Measurements from ENCODE around the gene RAD51B. TPM values are rescaled to one million over a fixed set of nuclear protein-coding genes. Genes with fewer than 3 reads are reported as not detected.

The RAD51B gene
- polyA plus RNA-seq, 1 donor (not counting 4 experiments of a cell fraction or from before 2014, with no cell fraction given), result 13.3 TPM

GRCh38 chr14:68335312-68335711 is 515.7 kb downstream of the RAD51B start:
- no peak overlapping the region for H3K4me3 ChIP-seq (ENCODE audit: control insufficient read depth in 2 of 3, extremely low read depth in 1 of 3, insufficient read depth in 2 of 3, low read depth in 1 of 3, low read length in 3 of 3)
- TF ChIP-seq CTCF (optimal IDR thresholded peaks at IDR 0.05 in 1 of 3, IDR thresholded peaks at IDR 0.05 in 1 of 3, conservative IDR thresholded peaks at IDR 0.05 in 1 of 3; ENCODE audit: extremely low read depth in 1 of 3, insufficient read depth in 2 of 3, low read length in 3 of 3) (no peak), EZH2 (IDR thresholded peaks at IDR 0.05; ENCODE audit: low read length) (no peak)
- H3K9me3 ChIP-seq (ENCODE audit: control insufficient read depth, low read depth, low read length), result no peaks in the 10 kb centered on the region
- no peak for FAIRE-seq
- H3K27me3 ChIP-seq (ENCODE audit: control insufficient read depth, extremely low read depth, insufficient read depth, low read length), result no peaks in the 10 kb centered on the region
- no peak overlapping the region for H3K9ac ChIP-seq (ENCODE audit: control insufficient read depth, extremely low read depth, insufficient read depth, low read length)
- dilution Hi-C loops (cut with MboI; ENCODE audit: extremely low pct_ligation_motif_present, low sequenced_read_pairs), result no loop called here
- no peaks in the 10 kb centered on the region for H3K79me2 ChIP-seq (ENCODE audit: control insufficient read depth, insufficient read depth, low read length)
- H3K4me2 ChIP-seq (ENCODE audit: control insufficient read depth, extremely low read depth, insufficient read depth, low read depth, low read length), result no peak overlapping the region
- no peak overlapping the region for H2AFZ ChIP-seq (ENCODE audit: control insufficient read depth, low read length)
- no peak for DNase-seq (ENCODE audit: low read depth, low spot score)
- H3K9me1 ChIP-seq (ENCODE audit: control insufficient read depth, extremely low read depth, insufficient read depth, low read length), result no peaks in the 10 kb centered on the region
- H4K20me1 ChIP-seq (ENCODE audit: control insufficient read depth, extremely low read depth, insufficient read depth, low read length), result no peaks in the 10 kb centered on the region
- H3K4me1 ChIP-seq (ENCODE audit: control insufficient read depth, extremely low read depth, insufficient read depth, low read length), result no peaks in the 10 kb centered on the region
- H3K27ac ChIP-seq (ENCODE audit: control insufficient read depth, insufficient read depth, low read length), result no peak overlapping the region
- no peaks in the 10 kb centered on the region for H3K36me3 ChIP-seq (ENCODE audit: control insufficient read depth in 2 of 2, extremely low read depth in 1 of 2, insufficient read depth in 2 of 2, low read length in 2 of 2)

GRCh38 chr14:68336165-68336564 is 516.6 kb downstream of the RAD51B start:
- H3K9me3 ChIP-seq (ENCODE audit: control insufficient read depth, low read depth, low read length), result no peaks in the 10 kb centered on the region

More at GRCh38 chr14:68336165-68336564, 516.6 kb downstream of the RAD51B start:
- Histone ChIP-seq H3K4me2 (ENCODE audit: control insufficient read depth, extremely low read depth, insufficient read depth, low read depth, low read length) (no peak overlapping the region), H3K4me3 (ENCODE audit: control insufficient read depth in 2 of 3, extremely low read depth in 1 of 3, insufficient read depth in 2 of 3, low read depth in 1 of 3, low read length in 3 of 3) (no peak overlapping the region), H3K4me1 (ENCODE audit: control insufficient read depth, extremely low read depth, insufficient read depth, low read length) (no peaks in the 10 kb centered on the region), H3K9me1 (ENCODE audit: control insufficient read depth, extremely low read depth, insufficient read depth, low read length) (no peaks in the 10 kb centered on the region), H3K27me3 (ENCODE audit: control insufficient read depth, extremely low read depth, insufficient read depth, low read length) (no peaks in the 10 kb centered on the region), H3K9ac (ENCODE audit: control insufficient read depth, extremely low read depth, insufficient read depth, low read length) (no peak overlapping the region), H3K27ac (ENCODE audit: control insufficient read depth, insufficient read depth, low read length) (no peak overlapping the region), H3K79me2 (ENCODE audit: control insufficient read depth, insufficient read depth, low read length) (no peaks in the 10 kb centered on the region), H2AFZ (ENCODE audit: control insufficient read depth, low read length) (no peak overlapping the region), H3K36me3 (ENCODE audit: control insufficient read depth in 2 of 2, extremely low read depth in 1 of 2, insufficient read depth in 2 of 2, low read length in 2 of 2) (no peaks in the 10 kb centered on the region), H4K20me1 (ENCODE audit: control insufficient read depth, extremely low read depth, insufficient read depth, low read length) (no peaks in the 10 kb centered on the region)
- dilution Hi-C loops (cut with MboI; ENCODE audit: extremely low pct_ligation_motif_present, low sequenced_read_pairs), result no loop called here
- FAIRE-seq, result no peak
- TF ChIP-seq CTCF (optimal IDR thresholded peaks at IDR 0.05 in 1 of 3, IDR thresholded peaks at IDR 0.05 in 1 of 3, conservative IDR thresholded peaks at IDR 0.05 in 1 of 3; ENCODE audit: extremely low read depth in 1 of 3, insufficient read depth in 2 of 3, low read length in 3 of 3), result no peak
- no peak for TF ChIP-seq EZH2 (IDR thresholded peaks at IDR 0.05; ENCODE audit: low read length)
- no peak for DNase-seq (ENCODE audit: low read depth, low spot score)

Data from keratinocyte (primary cell).